C4-2B (cell line): ENCODE measurements around the gene TNRC18.

Experiments
- CTCF ChIP-seq: fragments of 450-650 bp; conservative IDR thresholded peaks from 2 replicates; pipeline ENCODE4 v1.5.1; 2017; ENCODE audit warnings: mild to moderate bottlenecking
- ZFX ChIP-seq: fragments of 450-650 bp; IDR thresholded peaks from 2 replicates; pipeline ENCODE4 v1.6.1; 2017

DNA sequence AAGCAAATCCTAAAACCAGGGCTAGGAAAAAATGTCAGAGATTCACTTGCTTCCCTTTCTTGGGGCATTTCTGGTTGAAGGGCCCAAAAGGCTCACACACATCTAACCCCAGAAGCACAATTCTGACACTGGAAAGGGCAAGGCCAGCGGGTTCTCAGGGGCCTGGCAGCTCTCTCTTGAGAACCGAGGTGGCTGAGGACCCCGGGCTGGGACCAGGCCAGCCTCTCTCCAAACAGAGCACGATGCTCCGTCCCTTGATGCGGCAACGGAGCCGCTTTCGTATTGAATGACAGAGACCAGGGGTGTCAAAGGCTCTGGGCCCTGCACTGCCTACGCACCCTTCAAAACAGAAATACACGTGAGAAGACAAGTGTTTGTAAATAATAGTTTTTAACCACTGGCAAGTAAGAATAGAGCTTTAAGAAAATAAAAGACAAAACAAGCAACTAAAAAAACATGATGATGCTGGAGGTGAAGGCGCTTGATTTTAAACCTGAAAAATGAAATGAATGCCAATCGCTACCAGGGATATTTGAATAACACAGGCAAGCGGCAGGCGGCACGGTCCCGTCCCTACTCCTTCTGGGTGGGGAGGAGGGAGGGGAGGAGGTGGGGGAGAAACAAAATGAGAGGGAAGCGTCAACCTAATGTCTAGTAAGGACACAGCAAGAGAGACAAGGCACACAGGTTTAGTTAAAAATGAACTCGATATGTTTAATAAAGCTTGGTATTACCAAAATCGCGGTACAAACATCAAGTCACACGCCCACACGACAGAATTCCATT, 72.8 kb downstream of the TNRC18 start:
- no peak for TF ChIP-seq CTCF
- no peak for TF ChIP-seq ZFX
